ENCODE measurements around the gene RBBP4.

DNA sequence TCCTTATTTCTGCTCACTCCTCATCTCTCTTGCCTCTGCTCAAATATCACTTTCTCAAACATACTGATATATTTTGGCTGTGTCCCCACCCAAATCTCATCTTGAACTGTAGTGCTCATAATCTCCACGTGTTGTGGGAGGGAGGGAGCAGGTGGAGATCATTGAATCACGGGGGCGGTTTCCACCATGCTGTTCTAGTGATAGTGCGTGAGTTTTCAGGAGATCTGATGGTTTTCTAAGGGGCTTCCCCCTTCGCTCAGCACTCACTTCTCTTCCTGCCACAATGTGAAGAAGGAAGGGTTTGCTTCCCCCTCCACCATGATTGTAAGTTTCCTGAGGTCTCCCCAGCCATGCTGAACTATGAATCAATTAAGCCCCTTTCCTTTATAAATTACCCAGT is 27.2 kb upstream of the RBBP4 start:
- 0 out of 2 replicates have a peak, but pooled peaks have one; percentile 10 for TF ChIP-seq POLR2AphosphoS5 (IDR thresholded peaks at IDR 0.05; ENCODE audit: low read depth, low read length)
- no peak for TF ChIP-seq POLR2A (IDR thresholded peaks at IDR 0.05; ENCODE audit: low read depth, low read length)

All from GM12892 (cell line).